Right atrium auricular region (tissue), 2 donors: ENCODE data around the gene SMG9. TPM values are rescaled to one million over a fixed set of nuclear protein-coding genes. Genes with fewer than 3 reads are reported as not detected.

ENCODE experiments used
- DNase-seq: peaks from one replicate; pipeline ENCODE4 v3.0.0-alpha.2; 2019; ENCODE audit warnings: low spot score
- H3K27ac ChIP-seq, 2 donors: fragments of 200-600 bp; sonication (generic); 1 replicate in 1 of 2; 2 replicates in 1 of 2; pipeline ENCODE4 v1.5.1; 2016 to 2019
- H3K27me3 ChIP-seq, 2 donors: fragments of 200-600 bp; sonication (generic); one replicate each; pipeline versions ENCODE4 v1.5.1 to v1.6.0; 2017 to 2019
- H3K36me3 ChIP-seq: fragments of 200-600 bp; sonication (generic); one replicate; pipeline ENCODE4 v1.5.1; 2016
- H3K4me1 ChIP-seq, 2 donors: fragments of 200-600 bp; sonication (generic); one replicate each; pipeline versions ENCODE4 v1.5.1 to v1.6.0; 2017 to 2019
- H3K4me3 ChIP-seq, 2 donors: fragments of 200-600 bp; sonication (generic); 1 replicate in 1 of 2; 2 replicates in 1 of 2; pipeline ENCODE4 v1.5.1; 2017 to 2019; ENCODE audit warnings: mild to moderate bottlenecking in 1 of 2, moderate library complexity in 1 of 2
- H3K9me3 ChIP-seq, 2 donors: fragments of 200-600 bp; sonication (generic); one replicate each; pipeline ENCODE4 v1.5.1; 2019
- total RNA-seq, 2 donors: library from RNA; depleted of rRNA; stranded (reverse); fragments of >200 nt; gene quantifications; one replicate each; pipeline ENCODE4 v1.1.0, GENCODE V29; 2016
- TF ChIP-seq, protein P1 (sequence below), 2 donors: fragments of 200-600 bp; sonication (generic); IDR thresholded peaks; one replicate each; pipeline ENCODE4 v1.5.1; 2019; ENCODE audit warnings: antibody characterized with exemption in 2 of 2

Gene SMG9
- total RNA-seq, 2 donors from 2014 or later, result 8.0 to 11.0 TPM

GRCh38 chr19:43713208-43713607 is 41.6 kb downstream of the SMG9 start:
- Histone ChIP-seq H3K9me3 (peaks cover 0 to 5% of the 10 kb centered on the region in 2 donors), H3K27me3 (no peaks in the 10 kb centered on the region), H3K36me3 (no peaks in the 10 kb centered on the region), H3K4me3 (no peak overlapping the region), H3K27ac (no peak overlapping the region), H3K4me1 (no peaks in the 10 kb centered on the region)
- TF ChIP-seq, protein P1, sequence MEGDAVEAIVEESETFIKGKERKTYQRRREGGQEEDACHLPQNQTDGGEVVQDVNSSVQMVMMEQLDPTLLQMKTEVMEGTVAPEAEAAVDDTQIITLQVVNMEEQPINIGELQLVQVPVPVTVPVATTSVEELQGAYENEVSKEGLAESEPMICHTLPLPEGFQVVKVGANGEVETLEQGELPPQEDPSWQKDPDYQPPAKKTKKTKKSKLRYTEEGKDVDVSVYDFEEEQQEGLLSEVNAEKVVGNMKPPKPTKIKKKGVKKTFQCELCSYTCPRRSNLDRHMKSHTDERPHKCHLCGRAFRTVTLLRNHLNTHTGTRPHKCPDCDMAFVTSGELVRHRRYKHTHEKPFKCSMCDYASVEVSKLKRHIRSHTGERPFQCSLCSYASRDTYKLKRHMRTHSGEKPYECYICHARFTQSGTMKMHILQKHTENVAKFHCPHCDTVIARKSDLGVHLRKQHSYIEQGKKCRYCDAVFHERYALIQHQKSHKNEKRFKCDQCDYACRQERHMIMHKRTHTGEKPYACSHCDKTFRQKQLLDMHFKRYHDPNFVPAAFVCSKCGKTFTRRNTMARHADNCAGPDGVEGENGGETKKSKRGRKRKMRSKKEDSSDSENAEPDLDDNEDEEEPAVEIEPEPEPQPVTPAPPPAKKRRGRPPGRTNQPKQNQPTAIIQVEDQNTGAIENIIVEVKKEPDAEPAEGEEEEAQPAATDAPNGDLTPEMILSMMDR (IDR thresholded peaks at IDR 0.05), result no peak
- no peak for DNase-seq

DNA sequence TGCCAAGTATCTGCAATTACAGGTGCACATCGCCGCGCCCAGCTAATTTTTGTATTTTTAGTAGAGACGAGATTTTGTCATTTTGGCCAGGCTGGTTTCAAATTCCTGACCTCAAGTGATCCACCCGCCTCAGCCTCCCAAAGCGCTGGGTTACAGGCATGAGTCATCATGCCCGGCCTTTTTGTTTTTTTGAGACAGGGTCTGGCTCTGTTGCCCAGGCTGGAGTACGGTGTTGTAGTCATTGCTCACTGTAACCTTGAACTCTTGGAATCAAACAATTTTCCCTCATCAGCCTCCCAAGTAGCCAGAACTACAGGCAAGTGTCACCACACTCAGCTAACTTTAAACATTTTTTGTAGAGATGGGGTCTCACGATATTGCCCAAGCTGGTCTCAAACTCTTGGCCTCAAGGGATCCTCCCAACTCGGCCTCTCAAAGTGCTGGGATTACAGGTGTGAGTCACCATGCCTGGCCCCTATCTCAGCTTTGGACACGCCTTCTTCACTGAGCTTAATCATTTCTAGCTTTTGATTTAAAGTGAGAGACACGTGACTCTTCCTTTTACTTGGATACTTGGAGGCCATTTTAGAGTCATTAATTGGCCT is 42.9 kb downstream of the SMG9 start:
- H3K4me3 ChIP-seq, result no peak overlapping the region
- H3K27me3 ChIP-seq, result no peaks in the 10 kb centered on the region
- no peaks in the 10 kb centered on the region for H3K36me3 ChIP-seq
- DNase-seq, result no peak
- no peaks in the 10 kb centered on the region for H3K4me1 ChIP-seq
- H3K27ac ChIP-seq, result no peak overlapping the region
- TF ChIP-seq, protein P1 (IDR thresholded peaks at IDR 0.05), result no peak
- peaks cover 0 to 5% of the 10 kb centered on the region in 2 donors for H3K9me3 ChIP-seq

DNA sequence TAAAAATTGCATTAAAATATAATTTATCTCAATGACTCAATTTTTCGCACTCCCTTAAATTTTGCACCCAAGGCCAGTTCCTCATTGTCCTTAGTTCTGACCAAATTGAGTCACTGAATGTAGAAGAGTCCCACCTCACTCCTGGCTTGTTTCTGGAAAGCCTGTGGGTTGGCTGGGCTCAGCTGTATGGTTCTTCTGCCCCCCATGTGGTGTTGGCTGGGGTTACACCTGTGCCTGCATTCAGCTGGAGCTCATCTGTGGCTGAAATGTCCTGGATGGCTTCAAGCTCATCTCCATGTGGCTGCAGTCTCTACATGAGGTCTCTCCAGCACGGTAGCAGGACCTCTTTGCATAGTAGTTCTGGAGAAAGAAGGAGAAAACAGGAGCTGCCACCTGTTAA is 46.0 kb downstream of the SMG9 start:
- no peak for DNase-seq
- no peaks in the 10 kb centered on the region for H3K27me3 ChIP-seq
- H3K36me3 ChIP-seq, result no peaks in the 10 kb centered on the region
- TF ChIP-seq, protein P1 (IDR thresholded peaks at IDR 0.05), result no peak
- no peak overlapping the region for H3K4me3 ChIP-seq
- H3K27ac ChIP-seq, result no peak overlapping the region
- no peaks in the 10 kb centered on the region for H3K4me1 ChIP-seq
- peaks cover 0 to 5% of the 10 kb centered on the region in 2 donors for H3K9me3 ChIP-seq

- Histone ChIP-seq H3K9me3 (peaks cover 0 to 5% of the 10 kb centered on the region in 2 donors), H3K27ac (no peak overlapping the region), H3K27me3 (no peaks in the 10 kb centered on the region), H3K36me3 (no peaks in the 10 kb centered on the region), H3K4me1 (no peaks in the 10 kb centered on the region), H3K4me3 (no peak overlapping the region)
- DNase-seq, result no peak
- TF ChIP-seq, protein P1 (IDR thresholded peaks at IDR 0.05), result no peak
Measured at GRCh38 chr19:43707158-43707712, 47.5 kb downstream of the SMG9 start.

DNA sequence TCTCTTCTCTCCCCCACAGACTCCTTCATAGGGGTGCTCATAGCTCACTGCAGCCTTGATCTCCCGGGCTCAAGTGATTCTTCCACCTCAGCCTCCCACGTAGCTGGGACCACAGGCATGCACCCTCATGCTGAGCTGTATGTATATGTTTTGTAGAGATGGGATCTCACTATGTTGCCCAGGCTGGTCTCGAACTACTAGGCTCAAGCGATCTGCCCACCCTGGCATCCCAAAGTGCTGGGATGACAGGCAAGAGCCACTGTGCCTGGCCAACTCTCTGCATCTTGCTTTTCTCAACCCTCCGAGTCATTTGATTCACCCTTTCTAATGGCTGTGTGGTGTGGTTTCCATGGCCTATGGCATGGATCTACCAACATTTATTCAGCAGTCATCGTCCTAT is 49.0 kb downstream of the SMG9 start:
- no peak for DNase-seq
- no peaks in the 10 kb centered on the region for H3K36me3 ChIP-seq
- H3K4me1 ChIP-seq, result no peaks in the 10 kb centered on the region
- no peak overlapping the region for H3K27ac ChIP-seq
- TF ChIP-seq, protein P1 (IDR thresholded peaks at IDR 0.05), result no peak
- no peak overlapping the region for H3K4me3 ChIP-seq
- peaks cover 0 to 5% of the 10 kb centered on the region in 2 donors for H3K9me3 ChIP-seq
- no peaks in the 10 kb centered on the region for H3K27me3 ChIP-seq
